Activated T-helper 1 cell treated with anti-CD3 and anti-CD28 coated beads, Interleukin-2, amount 50 U/mL, for 16 hours (primary cell): ENCODE results near the gene BFSP2.
"Not testable (repeated sequence)": the region's sequence is repeated elsewhere in the genome, so short reads cannot be mapped to it uniquely, and the experiment has no call there.

Source experiments
- DNase-seq, 2 donors: peaks; one replicate each; pipeline ENCODE4 v3.0.0-alpha.2; 2020; ENCODE audit warnings: low read depth in 1 of 2, low spot score in 1 of 2

The BFSP2 gene

GRCh38 chr3:133477487-133477886, 77.6 kb downstream of the BFSP2 start:
- no peak for DNase-seq

- DNase-seq, result no peak
Measured at GRCh38 chr3:133478624-133479023, 78.8 kb downstream of the BFSP2 start.

GRCh38 chr3:133479401-133479800, 79.5 kb downstream of the BFSP2 start:
- DNase-seq, result no peak

GRCh38 chr3:133479895-133480669, 80.2 kb downstream of the BFSP2 start:
- no peak for DNase-seq

- DNase-seq, result not testable (repeated sequence)
Measured at GRCh38 chr3:133482474-133482873, 82.6 kb downstream of the BFSP2 start.

- no peak for DNase-seq
Measured at GRCh38 chr3:133486658-133487057, 86.8 kb downstream of the BFSP2 start.

GRCh38 chr3:133487204-133487603, 87.3 kb downstream of the BFSP2 start:
- DNase-seq, result no peak

- peak in 1 of 2 donors; percentile 30 for DNase-seq
Measured at GRCh38 chr3:133487920-133488540, 88.2 kb downstream of the BFSP2 start.

GRCh38 chr3:133488785-133489367, 89.0 kb downstream of the BFSP2 start:
- no peak for DNase-seq

GRCh38 chr3:133489466-133490085, 89.7 kb downstream of the BFSP2 start:
- DNase-seq, result no peak

- peak in 1 of 2 donors; percentile 32 for DNase-seq
Measured at GRCh38 chr3:133490468-133491351, 90.9 kb downstream of the BFSP2 start.

- DNase-seq, result no peak
Measured at GRCh38 chr3:133491481-133492059, 91.7 kb downstream of the BFSP2 start.

GRCh38 chr3:133492159-133492741, 92.4 kb downstream of the BFSP2 start:
- no peak for DNase-seq

GRCh38 chr3:133494469-133494868, 94.6 kb downstream of the BFSP2 start:
- no peak for DNase-seq

GRCh38 chr3:133502542-133502941, 102.7 kb downstream of the BFSP2 start:
- not testable (repeated sequence) for DNase-seq

GRCh38 chr3:133503409-133503808, 103.6 kb downstream of the BFSP2 start:
- DNase-seq, result no peak

- no peak for DNase-seq
Measured at GRCh38 chr3:133504736-133505135, 104.9 kb downstream of the BFSP2 start.

- DNase-seq, result no peak
Measured at GRCh38 chr3:133505813-133506212, 106.0 kb downstream of the BFSP2 start.

GRCh38 chr3:133506215-133506901, 106.5 kb downstream of the BFSP2 start:
- DNase-seq, result no peak

GRCh38 chr3:133509488-133509887, 109.6 kb downstream of the BFSP2 start:
- DNase-seq, result no peak
